Muscle layer of colon (tissue), 2 donors: Measurements from ENCODE around the gene NFIX.

Experiments
- H3K27ac ChIP-seq: one replicate; pipeline ENCODE4 v1.7.0; 2013; ENCODE audit warnings: low read depth, mild to moderate bottlenecking, low read length, moderate library complexity
- H3K27me3 ChIP-seq, 2 donors: one replicate each; pipeline ENCODE4 v1.7.0; 2013; ENCODE audit warnings: low read length in 2 of 2, mild to moderate bottlenecking in 2 of 2; ENCODE audit not compliant: insufficient read depth in 2 of 2, control insufficient read depth in 1 of 2
- H3K36me3 ChIP-seq: one replicate; pipeline ENCODE4 v1.7.0; 2013; ENCODE audit warnings: mild to moderate bottlenecking, low read length; ENCODE audit not compliant: insufficient read depth
- H3K4me1 ChIP-seq: one replicate; pipeline ENCODE4 v1.7.0; 2013; ENCODE audit warnings: mild to moderate bottlenecking, low read length; ENCODE audit not compliant: insufficient read depth
- H3K4me3 ChIP-seq, 2 donors: one replicate each; pipeline ENCODE4 v1.7.0; 2013; ENCODE audit warnings: low read length in 2 of 2, low read depth in 1 of 2, mild to moderate bottlenecking in 1 of 2, moderate library complexity in 1 of 2
- H3K9ac ChIP-seq: one replicate; pipeline ENCODE4 v1.7.0; 2013; ENCODE audit warnings: low read length
- H3K9me3 ChIP-seq: one replicate; pipeline ENCODE4 v1.7.0; 2013; ENCODE audit warnings: mild to moderate bottlenecking, low read length
- donor health status: abdominal sarcoma.
- donor health status: Adenocarcinoma of cecum.

NFIX gene

DNA sequence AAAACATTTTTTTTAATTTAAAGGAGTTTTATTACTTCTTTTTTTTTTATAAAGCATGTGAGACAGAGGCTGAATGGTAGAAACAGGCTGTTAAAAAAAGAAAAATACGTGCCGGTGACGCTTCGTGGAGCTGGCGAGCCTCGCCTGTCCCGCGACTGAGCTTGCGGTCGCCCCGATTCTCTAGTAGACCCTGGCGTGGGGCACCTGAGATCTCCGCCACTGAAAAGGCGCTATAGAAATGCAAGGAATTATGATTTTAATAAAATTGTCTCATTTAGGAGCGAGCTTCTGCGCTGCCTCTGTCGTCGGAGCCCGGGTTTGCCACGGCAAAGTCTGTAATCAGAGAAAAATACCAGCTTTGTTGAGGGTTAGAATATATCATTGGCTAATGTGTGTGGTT lies 18.4 kb downstream of the NFIX start:
- Histone ChIP-seq H3K9ac (peak overlapping the region; percentile 39), H3K4me3 (peak overlapping the region in 1 of 2 donors; percentile 49), H3K9me3 (no peaks in the 10 kb centered on the region), H3K36me3 (peaks cover 2% of the 10 kb centered on the region), H3K27ac (peak overlapping the region; percentile 85), H3K27me3 (no peaks in the 10 kb centered on the region), H3K4me1 (peaks cover 87% of the 10 kb centered on the region)

DNA sequence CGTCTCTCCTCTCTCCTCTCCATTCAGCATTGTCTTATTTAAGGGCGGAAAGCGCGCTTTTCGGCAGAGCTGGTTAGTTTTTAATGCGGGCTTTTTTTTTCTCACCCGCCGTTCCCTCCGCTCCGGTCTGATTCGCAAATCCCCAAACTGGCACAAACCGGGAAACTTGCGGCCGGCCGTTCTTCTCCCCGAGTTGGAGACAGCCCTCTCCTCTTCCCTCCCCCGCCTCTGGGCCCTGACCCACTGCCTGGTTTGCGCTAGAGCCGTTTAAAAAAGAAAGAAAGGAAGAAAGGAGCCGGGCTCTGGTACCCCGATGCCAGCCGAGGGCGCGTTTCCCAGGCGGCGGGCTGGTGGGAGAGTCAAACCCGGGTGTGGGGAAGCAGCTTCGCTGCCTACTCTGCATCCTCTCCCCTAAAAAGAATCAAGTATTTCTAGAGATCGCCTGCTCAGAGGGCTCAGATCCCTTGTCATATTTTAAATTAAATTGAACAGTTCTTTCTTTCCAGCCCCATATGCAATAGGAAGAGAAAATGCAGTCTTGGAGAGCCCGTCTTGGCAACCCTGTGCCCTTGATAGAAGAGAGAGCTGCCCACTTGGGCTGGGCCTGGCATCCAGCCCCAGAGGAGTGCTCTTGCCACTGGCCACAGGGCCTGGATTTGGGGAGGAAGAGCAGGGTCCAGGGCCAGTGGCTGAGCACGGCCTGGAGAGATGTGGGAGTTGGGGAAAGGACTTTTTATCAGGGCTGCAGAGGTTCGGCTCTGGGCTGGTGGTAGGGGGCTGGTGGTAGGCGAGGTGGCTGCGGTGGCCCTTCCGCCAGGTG lies 19.0 kb downstream of the NFIX start:
- peak overlapping the region in 1 of 2 donors; percentile 49 for H3K4me3 ChIP-seq
- peak overlapping the region; percentile 85 for H3K27ac ChIP-seq
- H3K4me1 ChIP-seq, result peaks cover 87% of the 10 kb centered on the region
- H3K9me3 ChIP-seq, result no peaks in the 10 kb centered on the region
- no peaks in the 10 kb centered on the region for H3K36me3 ChIP-seq
- H3K9ac ChIP-seq, result peak overlapping the region; percentile 39
- no peaks in the 10 kb centered on the region for H3K27me3 ChIP-seq

DNA sequence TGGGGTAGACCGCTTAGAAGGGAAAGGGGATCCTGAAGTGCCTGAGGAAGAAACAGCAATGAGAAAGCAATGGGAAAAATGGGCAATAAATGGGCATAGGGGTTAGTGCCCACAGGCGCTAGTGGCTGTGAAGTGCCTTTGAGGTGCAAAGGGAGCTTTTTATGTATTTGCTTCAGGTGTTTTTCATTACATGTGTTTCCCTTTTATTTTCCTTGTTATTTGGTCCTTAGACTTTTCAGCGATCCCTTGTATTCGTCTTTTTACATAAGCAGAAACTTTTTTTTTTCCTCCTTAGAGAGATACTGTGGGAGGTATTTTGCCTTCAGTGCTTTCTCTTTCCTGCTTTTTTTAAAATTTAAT lies 19.6 kb downstream of the NFIX start:
- Histone ChIP-seq H3K27ac (peak overlapping the region; percentile 96), H3K4me1 (peaks cover 87% of the 10 kb centered on the region), H3K9ac (no peak overlapping the region), H3K9me3 (no peaks in the 10 kb centered on the region), H3K36me3 (no peaks in the 10 kb centered on the region), H3K27me3 (no peaks in the 10 kb centered on the region), H3K4me3 (no peak overlapping the region)

GRCh38 chr19:13015361-13016223 lies 20.3 kb downstream of the NFIX start:
- H3K27me3 ChIP-seq, result no peaks in the 10 kb centered on the region
- peak overlapping the region; percentile 96 for H3K27ac ChIP-seq
- peaks cover 87% of the 10 kb centered on the region for H3K4me1 ChIP-seq
- peak overlapping the region in 1 of 2 donors; percentile 45 for H3K4me3 ChIP-seq
- H3K36me3 ChIP-seq, result no peaks in the 10 kb centered on the region
- H3K9ac ChIP-seq, result peak overlapping the region; percentile 45
- no peaks in the 10 kb centered on the region for H3K9me3 ChIP-seq

GRCh38 chr19:13016245-13016627 lies 21.0 kb downstream of the NFIX start:
- no peaks in the 10 kb centered on the region for H3K36me3 ChIP-seq
- no peaks in the 10 kb centered on the region for H3K27me3 ChIP-seq
- H3K27ac ChIP-seq, result peak overlapping the region; percentile 96
- H3K9ac ChIP-seq, result peak overlapping the region; percentile 66
- H3K9me3 ChIP-seq, result no peaks in the 10 kb centered on the region
- peak overlapping the region in 1 of 2 donors; percentile 64 for H3K4me3 ChIP-seq
- H3K4me1 ChIP-seq, result peaks cover 87% of the 10 kb centered on the region

- peak overlapping the region; percentile 66 for H3K9ac ChIP-seq
- no peaks in the 10 kb centered on the region for H3K27me3 ChIP-seq
- peak overlapping the region; percentile 96 for H3K27ac ChIP-seq
Observed at GRCh38 chr19:13016628-13017305, 21.5 kb downstream of the NFIX start.

DNA sequence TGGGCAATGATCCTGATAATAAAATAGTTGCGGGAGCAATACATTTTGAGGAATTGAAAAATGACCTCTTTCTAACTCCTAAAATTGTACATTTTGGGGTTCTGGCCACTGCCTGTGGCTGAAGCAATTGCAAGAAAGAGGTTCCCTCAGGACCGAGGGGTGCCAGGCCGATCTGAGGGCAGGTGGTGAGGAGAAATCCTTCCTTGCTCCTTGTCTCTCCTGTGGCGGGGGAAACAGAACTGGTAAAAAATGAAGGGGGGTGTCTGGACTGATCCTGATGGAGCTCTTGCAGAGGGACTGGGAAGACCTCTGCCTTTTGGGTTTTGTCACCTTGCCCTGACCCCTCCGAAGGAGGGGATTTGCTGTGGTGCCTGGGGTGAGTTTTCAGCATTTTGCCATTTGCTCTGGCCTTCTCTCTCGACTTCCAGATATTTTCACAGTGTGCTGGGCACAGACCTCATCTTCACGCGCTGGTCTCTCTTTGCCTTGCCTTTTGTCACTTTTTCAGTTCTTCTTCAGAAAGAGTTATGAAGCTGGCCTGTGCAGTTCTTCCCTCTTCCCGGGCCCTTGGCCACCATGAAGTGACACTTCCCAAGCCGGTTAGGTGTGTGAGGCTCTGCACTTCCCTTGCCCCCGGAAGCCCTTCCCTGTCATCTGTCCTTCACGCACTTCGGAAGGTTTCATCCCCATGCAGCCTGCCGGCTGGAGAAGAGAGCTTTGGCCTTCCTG lies 22.2 kb downstream of the NFIX start:
- H3K4me1 ChIP-seq, result peaks cover 90% of the 10 kb centered on the region
- peak overlapping the region; percentile 96 for H3K27ac ChIP-seq

More at GRCh38 chr19:13016628-13017305, 21.5 kb downstream of the NFIX start:
- no peaks in the 10 kb centered on the region for H3K9me3 ChIP-seq
- peak overlapping the region; percentile 23 to 64 for H3K4me3 ChIP-seq
- H3K36me3 ChIP-seq, result no peaks in the 10 kb centered on the region
- peaks cover 88% of the 10 kb centered on the region for H3K4me1 ChIP-seq

DNA sequence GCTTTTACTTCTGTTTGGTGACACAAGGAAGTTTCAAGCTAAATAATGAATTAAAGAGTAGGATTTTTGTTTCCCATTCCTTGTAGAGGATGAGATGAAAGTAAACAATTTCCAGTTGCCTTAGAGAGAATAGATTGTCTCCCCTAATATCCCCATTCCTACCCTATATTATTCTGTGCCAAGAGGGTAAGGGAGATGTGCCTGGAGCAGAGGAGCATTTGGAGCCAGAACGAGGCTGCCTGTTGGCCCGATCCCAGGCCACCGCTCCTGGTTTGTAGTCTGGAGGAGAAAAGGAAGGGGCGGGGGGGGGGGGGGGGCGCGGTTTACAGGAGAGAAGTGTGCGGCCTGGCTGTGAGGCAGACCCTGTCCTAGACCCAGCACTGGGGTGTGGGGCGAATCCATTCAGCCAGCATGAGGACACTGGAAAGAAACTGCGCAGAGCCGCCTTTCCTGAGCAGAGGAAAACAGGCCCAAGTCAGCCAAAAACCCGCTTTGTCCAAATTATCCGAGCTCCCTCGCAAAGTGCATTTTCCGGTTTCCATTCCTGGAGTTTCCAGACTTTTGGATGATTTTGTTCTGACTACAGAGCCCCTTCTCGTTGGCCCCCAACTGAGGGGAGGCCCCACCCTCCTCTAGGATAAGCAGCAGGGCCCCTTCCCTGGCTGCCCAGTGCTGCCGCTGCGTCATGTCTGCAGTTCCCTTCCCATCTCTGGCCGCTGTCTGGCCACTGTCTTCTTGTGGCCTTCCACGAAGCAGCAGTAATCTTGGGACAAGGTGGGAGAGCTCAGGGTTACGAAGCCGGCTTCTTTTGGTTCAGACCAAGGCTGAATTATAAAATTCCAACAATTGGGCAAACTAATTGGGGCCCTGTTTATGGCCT lies 23.0 kb downstream of the NFIX start:
- H3K9ac ChIP-seq, result peak overlapping the region; percentile 77
- H3K4me3 ChIP-seq, result peak overlapping the region; percentile 23 to 64
- peak overlapping the region; percentile 96 for H3K27ac ChIP-seq
- peaks cover 82% of the 10 kb centered on the region for H3K4me1 ChIP-seq
- no peaks in the 10 kb centered on the region for H3K27me3 ChIP-seq
- H3K9me3 ChIP-seq, result no peaks in the 10 kb centered on the region
- no peaks in the 10 kb centered on the region for H3K36me3 ChIP-seq

More for the DNA sequence above, 22.2 kb downstream of the NFIX start:
- H3K27me3 ChIP-seq, result no peaks in the 10 kb centered on the region
- peak overlapping the region; percentile 66 for H3K9ac ChIP-seq
- H3K9me3 ChIP-seq, result no peaks in the 10 kb centered on the region
- peak overlapping the region; percentile 23 to 64 for H3K4me3 ChIP-seq
- H3K36me3 ChIP-seq, result no peaks in the 10 kb centered on the region

DNA sequence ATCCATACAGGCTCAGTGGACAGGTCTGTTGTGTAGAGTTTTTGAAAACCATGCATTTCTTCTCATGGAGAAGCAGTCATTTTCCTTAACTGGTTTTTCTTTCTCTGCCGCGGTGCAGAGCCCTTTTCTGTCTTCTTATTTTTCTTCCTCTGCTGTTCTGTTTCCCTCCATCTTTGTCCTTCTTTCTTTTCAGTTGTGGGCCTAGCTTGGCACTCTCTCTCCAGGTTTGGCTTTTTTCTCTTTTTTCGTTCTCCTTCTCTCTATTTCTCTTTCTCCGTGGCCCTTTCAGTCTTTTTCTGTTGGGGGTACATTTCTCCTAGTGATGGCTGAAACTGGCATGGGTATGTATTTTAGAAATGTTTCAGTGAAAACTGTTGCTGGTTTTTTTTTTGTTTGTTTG lies 24.1 kb downstream of the NFIX start:
- H3K27me3 ChIP-seq, result no peaks in the 10 kb centered on the region
- no peaks in the 10 kb centered on the region for H3K36me3 ChIP-seq
- H3K27ac ChIP-seq, result peak overlapping the region; percentile 96
- H3K9ac ChIP-seq, result peak overlapping the region; percentile 77
- no peak overlapping the region for H3K4me3 ChIP-seq
- peaks cover 80% of the 10 kb centered on the region for H3K4me1 ChIP-seq
- no peaks in the 10 kb centered on the region for H3K9me3 ChIP-seq

GRCh38 chr19:13020002-13020414 lies 24.7 kb downstream of the NFIX start:
- Histone ChIP-seq H3K36me3 (no peaks in the 10 kb centered on the region), H3K9ac (peak overlapping the region; percentile 77), H3K27me3 (no peaks in the 10 kb centered on the region), H3K9me3 (no peaks in the 10 kb centered on the region), H3K4me3 (peak overlapping the region in 1 of 2 donors; percentile 18), H3K27ac (peak overlapping the region; percentile 96), H3K4me1 (peaks cover 73% of the 10 kb centered on the region)
